Pons (tissue), 1 donor: ENCODE data around the gene CALY.
"Not testable (repeated sequence)": the region's sequence is repeated elsewhere in the genome, so short reads cannot be mapped to it uniquely, and the experiment has no call there.

Experiments used
- DNase-seq: peaks from one replicate; pipeline ENCODE4 v3.0.0-alpha.2; 2016; ENCODE audit warnings: low spot score

Gene CALY

GRCh38 chr10:133329491-133330202 is 7.0 kb downstream of the CALY start:
- DNase-seq, result peak; percentile 72

- no peak for DNase-seq
Measured at GRCh38 chr10:133328358-133329343, 8.0 kb downstream of the CALY start.

GRCh38 chr10:133327651-133328357 is 8.9 kb downstream of the CALY start:
- DNase-seq, result no peak

GRCh38 chr10:133326745-133327650 is 9.7 kb downstream of the CALY start:
- DNase-seq, result no peak

GRCh38 chr10:133326223-133326551 is 10.5 kb downstream of the CALY start:
- no peak for DNase-seq

- DNase-seq, result no peak
Measured at GRCh38 chr10:133325440-133326222, 11.1 kb downstream of the CALY start.

- DNase-seq, result no peak
Measured at GRCh38 chr10:133324857-133325260, 11.8 kb downstream of the CALY start.

- DNase-seq, result no peak
Measured at GRCh38 chr10:133324198-133324792, 12.4 kb downstream of the CALY start.

- DNase-seq, result not testable (repeated sequence)
Measured at GRCh38 chr10:133322064-133322709, 14.5 kb downstream of the CALY start.

GRCh38 chr10:133320852-133321422 is 15.8 kb downstream of the CALY start:
- not testable (repeated sequence) for DNase-seq

- no peak for DNase-seq
Measured at GRCh38 chr10:133318494-133319127, 18.1 kb downstream of the CALY start.

GRCh38 chr10:133316732-133317131 is 20.0 kb downstream of the CALY start:
- DNase-seq, result no peak

GRCh38 chr10:133316266-133316665 is 20.4 kb downstream of the CALY start:
- no peak for DNase-seq

- no peak for DNase-seq
Measured at GRCh38 chr10:133315847-133316246, 20.8 kb downstream of the CALY start.

GRCh38 chr10:133314911-133315310 is 21.8 kb downstream of the CALY start:
- no peak for DNase-seq

- DNase-seq, result no peak
Measured at GRCh38 chr10:133313192-133313591, 23.5 kb downstream of the CALY start.

- no peak for DNase-seq
Measured at GRCh38 chr10:133312769-133313145, 23.9 kb downstream of the CALY start.

GRCh38 chr10:133312016-133312768 is 24.5 kb downstream of the CALY start:
- no peak for DNase-seq
